GM19455 (cell line): ENCODE results near the gene MAPK6.
"Not testable (repeated sequence)": the region's sequence is repeated elsewhere in the genome, so short reads cannot be mapped to it uniquely, and the experiment has no call there.

Source experiments
- ATAC-seq: cut with Tn5 transposase; IDR thresholded peaks from one replicate; pipeline ENCODE4 v1.9.1; 2021; ENCODE audit not compliant: unreplicated experiment

Gene MAPK6

GRCh38 chr15:52018693-52019393, at the start of gene MAPK6:
TSS of gene MAPK6 (plus strand) at chr15:52019219. CDS start at chr15:52046461, 27,242 bp downstream.
- peak; percentile 75 for ATAC-seq

- no peak for ATAC-seq
Measured at GRCh38 chr15:51969728-51970127, 49.3 kb upstream of the MAPK6 start.

- no peak for ATAC-seq
Measured at GRCh38 chr15:51970132-51970817, 48.7 kb upstream of the MAPK6 start.

- ATAC-seq, result peak; percentile 27
Measured at GRCh38 chr15:51971032-51971374, 48.0 kb upstream of the MAPK6 start.

- peak; percentile 84 for ATAC-seq
Measured at GRCh38 chr15:51971375-51972133, 47.5 kb upstream of the MAPK6 start, which contains the start of gene LEO1. TSS of gene LEO1 (minus strand) at chr15:51971778. CDS start at chr15:51971745, 33 bp downstream.

GRCh38 chr15:51973220-51973619, 45.8 kb upstream of the MAPK6 start:
- no peak for ATAC-seq

GRCh38 chr15:51973775-51974174, 45.2 kb upstream of the MAPK6 start:
- ATAC-seq, result no peak

- ATAC-seq, result peak; percentile 92
Measured at GRCh38 chr15:51982013-51982769, 36.8 kb upstream of the MAPK6 start.

- no peak for ATAC-seq
Measured at GRCh38 chr15:51982770-51983103, 36.3 kb upstream of the MAPK6 start.

- no peak for ATAC-seq
Measured at GRCh38 chr15:51991141-51991540, 27.9 kb upstream of the MAPK6 start.

GRCh38 chr15:51992953-51993352, 26.1 kb upstream of the MAPK6 start:
- no peak for ATAC-seq

GRCh38 chr15:52002351-52002750, 16.7 kb upstream of the MAPK6 start:
- ATAC-seq, result no peak

GRCh38 chr15:52003089-52003488, 15.9 kb upstream of the MAPK6 start:
- not testable (repeated sequence) for ATAC-seq

- no peak for ATAC-seq
Measured at GRCh38 chr15:52003710-52004109, 15.3 kb upstream of the MAPK6 start.

GRCh38 chr15:52004806-52005205, 14.2 kb upstream of the MAPK6 start:
- ATAC-seq, result no peak

- peak; percentile 75 for ATAC-seq
Measured at GRCh38 chr15:52005748-52006701, 13.0 kb upstream of the MAPK6 start.

GRCh38 chr15:52006702-52007340, 12.2 kb upstream of the MAPK6 start:
- ATAC-seq, result peak; percentile 28

GRCh38 chr15:52008359-52008697, 10.7 kb upstream of the MAPK6 start:
- no peak for ATAC-seq

GRCh38 chr15:52008698-52009434, 10.2 kb upstream of the MAPK6 start:
- no peak for ATAC-seq
